ENCODE measurements around the gene COL9A3.

COL9A3 gene
- total RNA-seq: 0 to 0.15 (median 0.06) reads per million in 4 donors

- no peak for DNase-seq
Observed at GRCh38 chr20:62816884-62817873, at the start of gene COL9A3. TSS of gene COL9A3 (plus strand) at chr20:62817050. CDS start at chr20:62817065, 15 bp downstream.

GRCh38 chr20:62768234-62768546 is 48.7 kb upstream of the COL9A3 start:
- DNase-seq: peak in 1 of 5 donors; percentile 0

GRCh38 chr20:62768551-62769287 is 48.1 kb upstream of the COL9A3 start:
- peak in 1 of 5 donors; percentile 0 for DNase-seq

- DNase-seq: peak in 1 of 5 donors; percentile 0
Observed at GRCh38 chr20:62769346-62770071, 47.3 kb upstream of the COL9A3 start.

GRCh38 chr20:62770111-62770910 is 46.5 kb upstream of the COL9A3 start:
- peak in 1 of 5 donors; percentile 1 for DNase-seq

GRCh38 chr20:62770916-62771315 is 45.9 kb upstream of the COL9A3 start:
- peak in 1 of 5 donors; percentile 0 for DNase-seq

DNA sequence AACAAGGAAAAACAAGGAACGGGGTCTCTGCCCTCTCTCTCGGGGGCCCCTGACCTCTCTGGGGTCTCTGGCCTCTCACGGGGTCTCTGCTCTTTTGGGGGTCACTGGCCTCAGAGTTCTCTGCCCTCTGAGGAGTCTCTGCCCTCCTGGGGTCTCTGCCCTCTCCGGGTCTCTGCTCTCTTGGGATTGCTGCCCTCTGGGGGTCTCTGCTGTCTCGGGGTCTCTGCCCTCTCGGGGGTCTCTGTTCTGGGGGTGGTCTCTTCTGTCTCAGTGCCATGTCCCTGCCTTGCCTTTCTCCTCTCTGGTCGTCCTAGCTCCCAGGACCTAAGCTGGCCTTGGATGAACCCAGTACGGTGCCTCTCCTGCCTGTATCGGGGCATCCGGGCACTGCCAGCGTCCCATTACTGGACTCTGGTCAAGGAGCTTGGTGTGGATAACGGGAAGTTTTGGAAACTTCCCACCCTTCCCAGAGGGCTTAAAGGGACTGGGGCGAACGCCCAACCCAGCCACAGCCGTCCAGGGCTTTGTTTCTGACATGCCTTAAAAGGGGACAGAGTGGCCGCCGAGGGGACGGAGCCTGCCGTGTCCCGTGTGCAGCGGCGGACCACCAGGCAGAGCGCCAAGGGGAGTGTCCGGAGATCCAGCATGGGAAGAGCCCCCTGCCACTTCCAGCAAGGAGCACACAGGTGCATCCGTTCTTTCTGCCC is 45.3 kb upstream of the COL9A3 start:
- DNase-seq: peak in 1 of 5 donors; percentile 0

- no peak for DNase-seq
Observed at GRCh38 chr20:62772103-62772611, 44.7 kb upstream of the COL9A3 start.

GRCh38 chr20:62772619-62772989 is 44.2 kb upstream of the COL9A3 start:
- DNase-seq: no peak

GRCh38 chr20:62772990-62773844 is 43.6 kb upstream of the COL9A3 start:
- no peak for DNase-seq

DNA sequence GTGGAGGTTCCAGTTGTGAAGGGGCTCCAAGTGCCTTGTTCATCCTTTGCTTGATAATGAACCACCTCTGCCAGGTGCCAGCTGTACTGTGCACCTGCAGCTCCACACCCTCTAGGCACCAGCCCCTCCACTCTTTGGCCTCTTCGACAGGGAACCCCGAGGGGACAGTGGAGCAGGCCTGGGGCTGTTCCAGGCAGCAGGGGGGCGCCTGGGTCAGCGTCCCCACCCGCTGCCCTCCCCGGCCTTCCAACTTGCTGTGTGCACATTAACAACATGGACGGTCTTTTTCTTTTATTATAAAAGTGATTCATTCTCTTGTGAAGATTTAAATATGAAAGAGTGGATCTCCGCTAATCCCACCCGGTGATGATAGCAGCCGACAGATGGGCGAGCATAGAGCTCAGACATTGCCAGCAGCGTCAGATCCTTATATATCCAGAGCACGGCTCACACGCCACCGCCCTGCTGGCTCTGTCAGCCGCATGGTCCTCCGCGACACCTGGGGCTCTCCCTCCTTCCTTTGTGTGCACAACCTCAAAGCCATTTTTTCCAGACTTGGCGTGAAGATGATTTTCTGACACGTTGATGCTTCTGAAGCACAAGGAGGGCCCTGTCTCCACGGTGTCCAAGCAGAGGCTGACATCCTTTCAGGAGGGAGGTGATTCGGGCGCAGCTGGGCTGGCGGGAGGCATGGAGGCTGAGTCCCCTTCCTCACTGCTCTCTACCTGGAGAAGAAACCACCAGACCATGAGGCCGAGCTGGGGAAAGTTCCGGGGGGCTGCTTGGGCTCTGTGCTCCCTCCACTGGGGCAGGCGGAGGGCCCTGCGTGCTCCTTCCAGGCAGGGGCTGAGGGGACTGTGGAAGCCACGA is 42.8 kb upstream of the COL9A3 start:
- no peak for DNase-seq

- DNase-seq: no peak
Observed at GRCh38 chr20:62774762-62775161, 42.1 kb upstream of the COL9A3 start.

- no peak for DNase-seq
Observed at GRCh38 chr20:62775206-62775605, 41.6 kb upstream of the COL9A3 start.

DNA sequence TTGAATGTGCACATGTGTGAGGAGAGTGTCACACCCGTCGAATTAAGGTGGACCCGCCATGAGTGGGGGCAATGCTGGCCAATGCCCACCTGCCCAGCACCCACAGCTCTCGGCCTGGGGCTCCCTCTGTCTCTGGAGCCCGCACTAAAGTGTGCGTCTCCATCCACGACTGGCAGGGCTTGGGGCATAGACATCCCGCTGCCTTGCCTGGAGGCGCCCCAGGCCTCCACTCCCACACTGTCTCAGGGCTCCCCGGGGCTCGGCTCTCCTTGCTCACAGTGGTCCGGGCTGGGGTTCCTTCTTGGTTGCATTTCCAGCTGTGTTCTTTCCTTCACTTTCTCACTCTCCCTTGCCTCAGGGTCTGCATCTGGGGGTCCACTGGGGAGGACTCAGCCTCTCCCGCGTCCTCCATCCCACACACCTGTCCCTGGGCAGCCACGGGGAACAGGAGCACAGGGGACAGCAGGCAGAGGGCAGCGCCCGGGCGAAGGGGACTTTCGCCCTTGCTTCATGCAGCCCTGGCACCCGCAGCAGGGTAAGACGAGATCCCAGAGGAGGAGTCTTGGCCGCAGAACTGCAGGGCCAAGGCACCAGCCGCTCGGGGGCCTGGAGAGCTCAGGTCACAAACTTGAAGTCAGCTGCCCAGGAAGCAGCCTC is 40.7 kb upstream of the COL9A3 start:
- DNase-seq: no peak

- DNase-seq: peak in 1 of 5 donors; percentile 28
Observed at GRCh38 chr20:62776692-62777527, 39.9 kb upstream of the COL9A3 start.

- no peak for DNase-seq
Observed at GRCh38 chr20:62777528-62777830, 39.4 kb upstream of the COL9A3 start.

GRCh38 chr20:62778058-62778457 is 38.8 kb upstream of the COL9A3 start:
- no peak for DNase-seq
